Smooth muscle cell (in vitro differentiated cells): Measurements from ENCODE around the gene SSNA1. TPM values are rescaled to one million over a fixed set of nuclear protein-coding genes. Genes with fewer than 3 reads are reported as not detected.

Experiments used
- DNase-seq: peaks from one replicate; lab custom pipeline; 2025; ENCODE audit not compliant: unreplicated experiment; lab: John Stamatoyannopoulos, UW
- H2AFZ ChIP-seq: fragments of 200-600 bp; sonication (generic); 2 replicates; pipeline ENCODE4 v1.6.0; 2016; ENCODE audit warnings: antibody characterized with exemption, low read depth, mild to moderate bottlenecking
- H3F3A ChIP-seq: fragments of 200-600 bp; sonication (generic); 2 replicates; pipeline ENCODE4 v1.6.0; 2017; ENCODE audit warnings: antibody characterized with exemption, low read depth
- H3K27ac ChIP-seq: fragments of 200-600 bp; sonication (generic); 2 replicates; pipeline ENCODE4 v1.5.1; 2016; ENCODE audit warnings: low read depth, mild to moderate bottlenecking
- H3K27me3 ChIP-seq: fragments of 200-600 bp; sonication (generic); 2 replicates; pipeline ENCODE4 v1.6.1; 2016; ENCODE audit warnings: low read depth, mild to moderate bottlenecking
- H3K36me3 ChIP-seq: fragments of 200-600 bp; sonication (generic); 2 replicates; pipeline ENCODE4 v1.5.1; 2016; ENCODE audit warnings: low read depth
- H3K4me1 ChIP-seq: fragments of 200-600 bp; sonication (generic); 2 replicates; pipeline ENCODE4 v1.5.1; 2016; ENCODE audit warnings: low read depth
- H3K4me2 ChIP-seq: fragments of 200-600 bp; sonication (generic); 2 replicates; pipeline ENCODE4 v1.6.0; 2016; ENCODE audit warnings: mild to moderate bottlenecking
- H3K4me3 ChIP-seq: fragments of 200-600 bp; sonication (generic); 2 replicates; pipeline ENCODE4 v1.5.1; 2016; ENCODE audit warnings: mild to moderate bottlenecking
- H3K79me2 ChIP-seq: fragments of 200-600 bp; sonication (generic); 2 replicates; pipeline ENCODE4 v1.6.0; 2016; ENCODE audit warnings: low read depth, mild to moderate bottlenecking
- H3K9ac ChIP-seq: fragments of 200-600 bp; sonication (generic); 2 replicates; pipeline ENCODE4 v1.6.0; 2016; ENCODE audit warnings: low read depth
- H3K9me3 ChIP-seq: fragments of 200-600 bp; sonication (generic); replicated peaks from 2 replicates; pipeline ENCODE4 v1.5.1; 2016; ENCODE audit warnings: low read depth
- H4K20me1 ChIP-seq: fragments of 200-600 bp; sonication (generic); 2 replicates; pipeline ENCODE4 v1.6.0; 2016; ENCODE audit warnings: low read depth
- WGBS: methylation state at CpG from one replicate; pipeline ENCODE4 v1.1.7; 2016; ENCODE audit warnings: low lambda C conversion rate; 5-methylcytosine and 5-hydroxymethylcytosine counted together
- polyA plus RNA-seq: library from polyadenylated mRNA; unstranded; fragments of >200 nt; fragmentation: Nextera tagmentation; extraction: Ambion mirVana; gene quantifications from 2 replicates; pipeline ENCODE4 v1.2.1, GENCODE V29; 2016
- total RNA-seq: library from RNA; depleted of rRNA; stranded (reverse); fragments of >200 nt; gene quantifications from 2 replicates; pipeline ENCODE4 v1.2.3, GENCODE V29; 2014
- TF ChIP-seq, protein P1 (sequence below): fragments of 200-600 bp; sonication (generic); IDR thresholded peaks from 2 replicates; pipeline ENCODE4 v1.5.1; 2017; ENCODE audit warnings: borderline replicate concordance, mild to moderate bottlenecking, antibody characterized with exemption; ENCODE audit not compliant: insufficient read depth, poor library complexity, severe bottlenecking

The SSNA1 gene
- total and polyA plus RNA-seq, 2 experiments from 2014 or later, result 69.5 to 84.9 TPM

- H3K4me3 ChIP-seq, result peak overlapping the region; percentile 5
- H3F3A ChIP-seq, result no peaks in the 10 kb centered on the region
- H3K36me3 ChIP-seq, result no peaks in the 10 kb centered on the region
- peak overlapping the region; percentile 75 for H3K4me2 ChIP-seq
- H3K4me1 ChIP-seq, result no peaks in the 10 kb centered on the region
- WGBS, result 34% methylated on average over 44 of the region's 65 CpGs
- H3K9ac ChIP-seq, result no peak overlapping the region
- peaks cover 64% of the 10 kb centered on the region for H3K27me3 ChIP-seq
- no peaks in the 10 kb centered on the region for H3K9me3 ChIP-seq
- DNase-seq, result no peak
- H3K27ac ChIP-seq, result no peak overlapping the region
- H4K20me1 ChIP-seq, result no peaks in the 10 kb centered on the region
- no peak overlapping the region for H2AFZ ChIP-seq
- no peaks in the 10 kb centered on the region for H3K79me2 ChIP-seq
- TF ChIP-seq, protein P1, sequence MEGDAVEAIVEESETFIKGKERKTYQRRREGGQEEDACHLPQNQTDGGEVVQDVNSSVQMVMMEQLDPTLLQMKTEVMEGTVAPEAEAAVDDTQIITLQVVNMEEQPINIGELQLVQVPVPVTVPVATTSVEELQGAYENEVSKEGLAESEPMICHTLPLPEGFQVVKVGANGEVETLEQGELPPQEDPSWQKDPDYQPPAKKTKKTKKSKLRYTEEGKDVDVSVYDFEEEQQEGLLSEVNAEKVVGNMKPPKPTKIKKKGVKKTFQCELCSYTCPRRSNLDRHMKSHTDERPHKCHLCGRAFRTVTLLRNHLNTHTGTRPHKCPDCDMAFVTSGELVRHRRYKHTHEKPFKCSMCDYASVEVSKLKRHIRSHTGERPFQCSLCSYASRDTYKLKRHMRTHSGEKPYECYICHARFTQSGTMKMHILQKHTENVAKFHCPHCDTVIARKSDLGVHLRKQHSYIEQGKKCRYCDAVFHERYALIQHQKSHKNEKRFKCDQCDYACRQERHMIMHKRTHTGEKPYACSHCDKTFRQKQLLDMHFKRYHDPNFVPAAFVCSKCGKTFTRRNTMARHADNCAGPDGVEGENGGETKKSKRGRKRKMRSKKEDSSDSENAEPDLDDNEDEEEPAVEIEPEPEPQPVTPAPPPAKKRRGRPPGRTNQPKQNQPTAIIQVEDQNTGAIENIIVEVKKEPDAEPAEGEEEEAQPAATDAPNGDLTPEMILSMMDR, result no peak
Measured at GRCh38 chr9:137156567-137157375, 31.7 kb upstream of the SSNA1 start.

DNA sequence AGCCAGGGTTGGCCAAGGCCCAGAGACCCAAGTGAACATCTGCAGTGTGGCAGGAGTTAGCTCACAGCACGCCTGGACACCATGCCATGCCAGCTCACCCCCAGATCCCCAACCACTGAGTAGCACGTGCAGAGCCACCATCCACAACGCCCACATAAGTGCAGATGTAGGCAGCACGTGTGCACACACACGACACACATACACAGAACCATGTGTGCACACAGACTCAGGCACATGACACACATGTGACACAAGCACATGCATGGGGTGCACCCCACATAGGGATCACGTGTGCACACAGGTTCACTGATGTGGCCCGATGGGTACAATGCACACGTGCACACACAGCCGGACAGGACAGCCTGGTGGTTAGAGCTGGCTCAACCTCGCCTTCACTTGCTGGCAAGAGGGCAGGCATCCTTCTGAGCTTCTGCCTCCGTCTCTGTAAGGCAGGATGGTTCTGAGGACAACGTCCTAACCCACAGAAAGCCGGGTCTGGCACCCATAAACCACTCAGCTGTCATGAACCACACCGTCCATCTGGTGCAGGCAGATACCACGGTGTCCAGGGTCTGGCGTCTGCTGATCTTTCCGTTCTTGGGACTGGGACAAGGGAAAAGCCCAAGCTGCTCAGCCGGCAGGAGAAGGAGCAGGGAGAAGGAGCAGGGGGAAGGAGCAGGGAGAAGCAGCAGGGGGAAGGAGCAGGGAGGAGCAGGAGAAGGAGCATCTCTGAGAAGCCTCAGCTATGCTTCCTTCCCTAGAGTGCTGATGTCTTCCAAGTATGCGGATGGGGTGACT, 30.7 kb upstream of the SSNA1 start:
- TF ChIP-seq, protein P1, result no peak
- no peak overlapping the region for H3K4me2 ChIP-seq
- DNase-seq, result no peak
- H3K36me3 ChIP-seq, result no peaks in the 10 kb centered on the region
- peaks cover 74% of the 10 kb centered on the region for H3K27me3 ChIP-seq
- no peaks in the 10 kb centered on the region for H3K79me2 ChIP-seq
- no peak overlapping the region for H3K9ac ChIP-seq
- no peak overlapping the region for H2AFZ ChIP-seq
- 78% methylated on average over 19 of the region's 19 CpGs for WGBS
- no peaks in the 10 kb centered on the region for H3K9me3 ChIP-seq
- H4K20me1 ChIP-seq, result no peaks in the 10 kb centered on the region
- H3F3A ChIP-seq, result no peaks in the 10 kb centered on the region
- no peak overlapping the region for H3K27ac ChIP-seq
- no peak overlapping the region for H3K4me3 ChIP-seq
- H3K4me1 ChIP-seq, result no peaks in the 10 kb centered on the region

GRCh38 chr9:137158625-137159024, 29.9 kb upstream of the SSNA1 start:
- H3F3A ChIP-seq, result no peaks in the 10 kb centered on the region
- H2AFZ ChIP-seq, result no peak overlapping the region
- no peaks in the 10 kb centered on the region for H4K20me1 ChIP-seq
- no peak overlapping the region for H3K9ac ChIP-seq
- WGBS, result 64% methylated on average over 3 of the region's 4 CpGs
- no peak overlapping the region for H3K4me2 ChIP-seq
- no peak overlapping the region for H3K27ac ChIP-seq
- H3K4me3 ChIP-seq, result no peak overlapping the region
- H3K27me3 ChIP-seq, result peaks cover 82% of the 10 kb centered on the region
- no peaks in the 10 kb centered on the region for H3K9me3 ChIP-seq
- TF ChIP-seq, protein P1, result no peak
- no peaks in the 10 kb centered on the region for H3K79me2 ChIP-seq
- H3K36me3 ChIP-seq, result no peaks in the 10 kb centered on the region
- H3K4me1 ChIP-seq, result no peaks in the 10 kb centered on the region
- DNase-seq, result no peak
